ENCODE measurements around the gene SHE.

GRCh38 chr1:154459080-154459479 lies 43.1 kb downstream of the SHE start:
- TF ChIP-seq CTCF (conservative IDR thresholded peaks at IDR 0.05; ENCODE audit: low read length) (no peak), EZH2phosphoT487 (IDR thresholded peaks at IDR 0.05; ENCODE audit: borderline replicate concordance) (no peak)

All from Loucy (cell line).